A673 (cell line): ENCODE results near the gene HBS1L.

Experiments
- EZH2 ChIP-seq: fragments of 200-600 bp; sonication (generic); IDR thresholded peaks from 2 replicates; pipeline ENCODE4 v1.6.1; 2017; ENCODE audit warnings: borderline replicate concordance, low read depth, mild to moderate bottlenecking, mixed read lengths, antibody characterized with exemption, low read length; ENCODE audit not compliant: poor library complexity, severe bottlenecking
- TF ChIP-seq, protein P1 (sequence below): fragments of 300-800, 200-600 bp; sonication (generic); conservative IDR thresholded peaks from 2 replicates; pipeline ENCODE4 v1.5.1; 2017; ENCODE audit warnings: low read depth, mild to moderate bottlenecking, antibody characterized with exemption, low read length, moderate library complexity, mixed read lengths

DNA sequence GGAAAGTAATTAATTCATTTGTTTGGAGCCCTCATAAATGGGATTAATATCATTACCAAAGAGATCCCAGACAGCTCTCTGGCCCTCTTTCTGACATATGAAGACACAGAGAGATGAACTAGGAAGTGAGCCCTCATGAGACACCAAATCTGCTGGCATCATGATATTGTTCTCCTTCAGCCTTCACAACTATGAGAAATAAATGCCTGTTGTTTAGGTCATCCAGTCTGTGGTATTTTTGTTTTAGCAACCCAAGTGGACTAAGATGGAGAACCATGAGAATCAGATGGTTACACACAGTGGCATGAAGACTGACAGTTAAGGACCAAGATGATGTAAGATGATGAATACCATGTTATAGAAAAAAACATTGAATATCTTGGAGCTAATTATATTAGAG is 16.9 kb upstream of the HBS1L start:
- TF ChIP-seq, protein P1, sequence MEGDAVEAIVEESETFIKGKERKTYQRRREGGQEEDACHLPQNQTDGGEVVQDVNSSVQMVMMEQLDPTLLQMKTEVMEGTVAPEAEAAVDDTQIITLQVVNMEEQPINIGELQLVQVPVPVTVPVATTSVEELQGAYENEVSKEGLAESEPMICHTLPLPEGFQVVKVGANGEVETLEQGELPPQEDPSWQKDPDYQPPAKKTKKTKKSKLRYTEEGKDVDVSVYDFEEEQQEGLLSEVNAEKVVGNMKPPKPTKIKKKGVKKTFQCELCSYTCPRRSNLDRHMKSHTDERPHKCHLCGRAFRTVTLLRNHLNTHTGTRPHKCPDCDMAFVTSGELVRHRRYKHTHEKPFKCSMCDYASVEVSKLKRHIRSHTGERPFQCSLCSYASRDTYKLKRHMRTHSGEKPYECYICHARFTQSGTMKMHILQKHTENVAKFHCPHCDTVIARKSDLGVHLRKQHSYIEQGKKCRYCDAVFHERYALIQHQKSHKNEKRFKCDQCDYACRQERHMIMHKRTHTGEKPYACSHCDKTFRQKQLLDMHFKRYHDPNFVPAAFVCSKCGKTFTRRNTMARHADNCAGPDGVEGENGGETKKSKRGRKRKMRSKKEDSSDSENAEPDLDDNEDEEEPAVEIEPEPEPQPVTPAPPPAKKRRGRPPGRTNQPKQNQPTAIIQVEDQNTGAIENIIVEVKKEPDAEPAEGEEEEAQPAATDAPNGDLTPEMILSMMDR: no peak
- no peak for TF ChIP-seq EZH2
